BLaER1 treated with 17β-estradiol and CSF1 and Interleukin-3, amounts not matched to agents 10 nM and 100 nM (cell line): Measurements from ENCODE around the gene BGN.

ENCODE experiments used
- H3K27ac ChIP-seq, 11 experiments: shearing (Covaris generic); formaldehyde crosslinking; 2 replicates each; pipeline ENCODE4 v1.8.1; 2022
- H3K27me3 ChIP-seq, 11 experiments: shearing (Covaris generic); formaldehyde crosslinking; 2 replicates each; pipeline ENCODE4 v1.8.1; 2022
- H3K36me3 ChIP-seq, 11 experiments: shearing (Covaris generic); formaldehyde crosslinking; 2 replicates each; pipeline ENCODE4 v1.8.1; 2022
- H3K4me1 ChIP-seq, 10 experiments: shearing (Covaris generic); formaldehyde crosslinking; 2 replicates each; pipeline ENCODE4 v1.8.1; 2022
- H3K4me2 ChIP-seq, 11 experiments: shearing (Covaris generic); formaldehyde crosslinking; 2 replicates each; pipeline ENCODE4 v1.8.1; 2022
- H3K4me3 ChIP-seq, 10 experiments: shearing (Covaris generic); formaldehyde crosslinking; 2 replicates each; pipeline ENCODE4 v1.8.1; 2022
- H3K9ac ChIP-seq, 11 experiments: shearing (Covaris generic); formaldehyde crosslinking; 2 replicates each; pipeline ENCODE4 v1.8.1; 2022
- H3K9me3 ChIP-seq, 11 experiments: shearing (Covaris generic); formaldehyde crosslinking; replicated peaks in 1 of 11; 2 replicates each; pipeline ENCODE4 v1.8.1; 2022
- H4K20me1 ChIP-seq, 11 experiments: shearing (Covaris generic); formaldehyde crosslinking; 2 replicates each; pipeline ENCODE4 v1.8.1; 2022
- Cebpa-rat ChIP-seq, 11 experiments: shearing (Covaris generic); IDR thresholded peaks; 2 replicates each; pipeline ENCODE4 v1.8.1; 2022

The BGN gene

GRCh38 chrX:153523269-153523668, 28.5 kb downstream of the BGN start:
- peaks cover 0 to 46% (median 12%) of the 10 kb centered on the region in 11 experiments; a peak in 9 of 22 replicates for H4K20me1 ChIP-seq
- H3K27me3 ChIP-seq, result peaks cover 89 to 100% (median 100%) of the 10 kb centered on the region in 11 experiments
- H3K4me2 ChIP-seq, result no peak overlapping the region
- no peak overlapping the region for H3K4me3 ChIP-seq
- no peak for TF ChIP-seq Cebpa-rat (IDR thresholded peaks at IDR 0.05)
- H3K9me3 ChIP-seq, result no peaks in the 10 kb centered on the region
- peaks cover 0 to 13% (median 9%) of the 10 kb centered on the region in 10 experiments; a peak in 13 of 20 replicates for H3K4me1 ChIP-seq
- no peak overlapping the region for H3K9ac ChIP-seq
- H3K36me3 ChIP-seq, result no peaks in the 10 kb centered on the region
- no peak overlapping the region for H3K27ac ChIP-seq

GRCh38 chrX:153524234-153524633, 29.5 kb downstream of the BGN start:
- Histone ChIP-seq H4K20me1 (peaks cover 0 to 38% (median 13%) of the 10 kb centered on the region in 11 experiments; a peak in 9 of 22 replicates), H3K27me3 (peaks cover 83 to 100% (median 99%) of the 10 kb centered on the region in 11 experiments), H3K9me3 (no peaks in the 10 kb centered on the region), H3K4me1 (peaks cover 0 to 13% (median 9%) of the 10 kb centered on the region in 10 experiments; a peak in 13 of 20 replicates), H3K4me2 (no peak overlapping the region), H3K4me3 (no peak overlapping the region), H3K36me3 (no peaks in the 10 kb centered on the region), H3K9ac (no peak overlapping the region), H3K27ac (no peak overlapping the region)
- no peak for TF ChIP-seq Cebpa-rat (IDR thresholded peaks at IDR 0.05)

GRCh38 chrX:153525451-153525850, 30.7 kb downstream of the BGN start:
- Histone ChIP-seq H3K27ac (no peak overlapping the region), H3K27me3 (peaks cover 77 to 100% (median 99%) of the 10 kb centered on the region in 11 experiments), H3K4me2 (no peak overlapping the region), H3K9ac (no peak overlapping the region), H3K9me3 (no peaks in the 10 kb centered on the region), H3K36me3 (no peaks in the 10 kb centered on the region), H3K4me3 (no peak overlapping the region), H3K4me1 (peaks cover 0 to 13% (median 9%) of the 10 kb centered on the region in 10 experiments; a peak in 13 of 20 replicates), H4K20me1 (peaks cover 0 to 38% (median 9%) of the 10 kb centered on the region in 11 experiments; a peak in 9 of 22 replicates)
- TF ChIP-seq Cebpa-rat (IDR thresholded peaks at IDR 0.05), result no peak

GRCh38 chrX:153526042-153526441, 31.3 kb downstream of the BGN start:
- no peaks in the 10 kb centered on the region for H3K9me3 ChIP-seq
- no peak for TF ChIP-seq Cebpa-rat (IDR thresholded peaks at IDR 0.05)
- H3K27me3 ChIP-seq, result peaks cover 74 to 100% (median 98%) of the 10 kb centered on the region in 11 experiments
- H3K9ac ChIP-seq, result no peak overlapping the region
- H4K20me1 ChIP-seq, result peaks cover 0 to 38% (median 9%) of the 10 kb centered on the region in 11 experiments; a peak in 9 of 22 replicates
- peaks cover 0 to 11% (median 9%) of the 10 kb centered on the region in 10 experiments; a peak in 13 of 20 replicates for H3K4me1 ChIP-seq
- H3K4me3 ChIP-seq, result no peak overlapping the region
- H3K36me3 ChIP-seq, result no peaks in the 10 kb centered on the region
- H3K27ac ChIP-seq, result no peak overlapping the region
- H3K4me2 ChIP-seq, result no peak overlapping the region

- H3K9me3 ChIP-seq, result no peaks in the 10 kb centered on the region
- H3K36me3 ChIP-seq, result no peaks in the 10 kb centered on the region
- TF ChIP-seq Cebpa-rat (IDR thresholded peaks at IDR 0.05), result no peak
Observed at GRCh38 chrX:153526801-153527200, 32.0 kb downstream of the BGN start.

GRCh38 chrX:153527208-153527607, 32.4 kb downstream of the BGN start:
- H3K9me3 ChIP-seq, result no peaks in the 10 kb centered on the region
- no peak overlapping the region for H3K9ac ChIP-seq
- peaks cover 0 to 45% (median 5%) of the 10 kb centered on the region in 11 experiments; a peak in 8 of 22 replicates for H4K20me1 ChIP-seq
- H3K36me3 ChIP-seq, result no peaks in the 10 kb centered on the region
- no peaks in the 10 kb centered on the region for H3K4me1 ChIP-seq
- no peak overlapping the region for H3K4me3 ChIP-seq
- peaks cover 63 to 100% (median 96%) of the 10 kb centered on the region in 11 experiments for H3K27me3 ChIP-seq
- TF ChIP-seq Cebpa-rat (IDR thresholded peaks at IDR 0.05), result no peak
- no peak overlapping the region for H3K4me2 ChIP-seq
- no peak overlapping the region for H3K27ac ChIP-seq

More at GRCh38 chrX:153526801-153527200, 32.0 kb downstream of the BGN start:
- H3K27ac ChIP-seq, result no peak overlapping the region
- H3K4me3 ChIP-seq, result no peak overlapping the region
- H3K4me2 ChIP-seq, result no peak overlapping the region
- peaks cover 0 to 45% (median 8%) of the 10 kb centered on the region in 11 experiments; a peak in 8 of 22 replicates for H4K20me1 ChIP-seq
- peaks cover 0 to 4% (median 3%) of the 10 kb centered on the region in 10 experiments; a peak in 11 of 20 replicates for H3K4me1 ChIP-seq
- peaks cover 67 to 100% (median 98%) of the 10 kb centered on the region in 11 experiments for H3K27me3 ChIP-seq
- H3K9ac ChIP-seq, result no peak overlapping the region

GRCh38 chrX:153530411-153531129, 35.8 kb downstream of the BGN start:
- H3K9ac ChIP-seq, result no peak overlapping the region
- H3K4me1 ChIP-seq, result no peaks in the 10 kb centered on the region
- H4K20me1 ChIP-seq, result peaks cover 0 to 59% (median 7%) of the 10 kb centered on the region in 11 experiments; a peak in 12 of 22 replicates
- no peak overlapping the region for H3K4me3 ChIP-seq
- TF ChIP-seq Cebpa-rat (IDR thresholded peaks at IDR 0.05), result no peak
- no peaks in the 10 kb centered on the region for H3K36me3 ChIP-seq
- H3K27me3 ChIP-seq, result peaks cover 55 to 100% (median 97%) of the 10 kb centered on the region in 11 experiments
- no peak overlapping the region for H3K27ac ChIP-seq
- H3K9me3 ChIP-seq, result no peaks in the 10 kb centered on the region
- no peak overlapping the region for H3K4me2 ChIP-seq

- Histone ChIP-seq H3K4me3 (no peak overlapping the region), H3K9me3 (no peaks in the 10 kb centered on the region), H3K9ac (no peak overlapping the region), H3K27me3 (peaks cover 51 to 100% (median 96%) of the 10 kb centered on the region in 11 experiments), H4K20me1 (peaks cover 0 to 67% (median 17%) of the 10 kb centered on the region in 11 experiments; a peak in 13 of 22 replicates), H3K27ac (no peak overlapping the region), H3K4me2 (no peak overlapping the region), H3K4me1 (no peaks in the 10 kb centered on the region), H3K36me3 (no peaks in the 10 kb centered on the region)
- TF ChIP-seq Cebpa-rat (IDR thresholded peaks at IDR 0.05), result no peak
Observed at GRCh38 chrX:153533091-153533490, 38.3 kb downstream of the BGN start.

- H3K27me3 ChIP-seq, result peaks cover 44 to 97% (median 88%) of the 10 kb centered on the region in 11 experiments
- no peaks in the 10 kb centered on the region for H3K36me3 ChIP-seq
- no peak for TF ChIP-seq Cebpa-rat (IDR thresholded peaks at IDR 0.05)
- no peaks in the 10 kb centered on the region for H3K4me1 ChIP-seq
- no peak overlapping the region for H3K9ac ChIP-seq
- no peak overlapping the region for H3K4me2 ChIP-seq
- H3K9me3 ChIP-seq, result no peaks in the 10 kb centered on the region
- H3K4me3 ChIP-seq, result no peak overlapping the region
- H3K27ac ChIP-seq, result no peak overlapping the region
- H4K20me1 ChIP-seq, result peaks cover 0 to 88% (median 23%) of the 10 kb centered on the region in 11 experiments; a peak in 13 of 22 replicates
Observed at GRCh38 chrX:153537080-153537479, 42.3 kb downstream of the BGN start.
